Body of pancreas (tissue), 4 donors: ENCODE data around the gene RNF212.

Experiments
- POLR2A ChIP-seq, 3 donors: fragments of 450-650 bp; IDR thresholded peaks; one replicate each; pipeline ENCODE4 v1.6.1; 2016; ENCODE audit warnings: antibody characterized with exemption in 3 of 3, mild to moderate bottlenecking in 2 of 3
- TF ChIP-seq, protein P1 (sequence below), 7 experiments: fragments of 450-650 bp in 4 of 7; fragments of 200-600 bp in 3 of 7; sonication (generic) in 3 of 7; IDR thresholded peaks; one replicate each; pipeline ENCODE4 v1.5.1; 2016 to 2019; ENCODE audit warnings: antibody characterized with exemption in 7 of 7

- TF ChIP-seq POLR2A (IDR thresholded peaks at IDR 0.05): no peak
- TF ChIP-seq, protein P1, sequence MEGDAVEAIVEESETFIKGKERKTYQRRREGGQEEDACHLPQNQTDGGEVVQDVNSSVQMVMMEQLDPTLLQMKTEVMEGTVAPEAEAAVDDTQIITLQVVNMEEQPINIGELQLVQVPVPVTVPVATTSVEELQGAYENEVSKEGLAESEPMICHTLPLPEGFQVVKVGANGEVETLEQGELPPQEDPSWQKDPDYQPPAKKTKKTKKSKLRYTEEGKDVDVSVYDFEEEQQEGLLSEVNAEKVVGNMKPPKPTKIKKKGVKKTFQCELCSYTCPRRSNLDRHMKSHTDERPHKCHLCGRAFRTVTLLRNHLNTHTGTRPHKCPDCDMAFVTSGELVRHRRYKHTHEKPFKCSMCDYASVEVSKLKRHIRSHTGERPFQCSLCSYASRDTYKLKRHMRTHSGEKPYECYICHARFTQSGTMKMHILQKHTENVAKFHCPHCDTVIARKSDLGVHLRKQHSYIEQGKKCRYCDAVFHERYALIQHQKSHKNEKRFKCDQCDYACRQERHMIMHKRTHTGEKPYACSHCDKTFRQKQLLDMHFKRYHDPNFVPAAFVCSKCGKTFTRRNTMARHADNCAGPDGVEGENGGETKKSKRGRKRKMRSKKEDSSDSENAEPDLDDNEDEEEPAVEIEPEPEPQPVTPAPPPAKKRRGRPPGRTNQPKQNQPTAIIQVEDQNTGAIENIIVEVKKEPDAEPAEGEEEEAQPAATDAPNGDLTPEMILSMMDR (IDR thresholded peaks at IDR 0.05): no peak
These were observed 42.0 kb upstream of the RNF212 start for GRCh38 chr4:1155314-1155713.
